NAMALWA (cell line): ENCODE data around the gene VANGL1.

ENCODE experiments used
- DNase-seq: peaks from one replicate; pipeline ENCODE4 v3.0.0-alpha.2; 2015; ENCODE audit warnings: low spot score

The VANGL1 gene

GRCh38 chr1:115644109-115644508, 2.3 kb downstream of the VANGL1 start:
- DNase-seq = no peak

DNA sequence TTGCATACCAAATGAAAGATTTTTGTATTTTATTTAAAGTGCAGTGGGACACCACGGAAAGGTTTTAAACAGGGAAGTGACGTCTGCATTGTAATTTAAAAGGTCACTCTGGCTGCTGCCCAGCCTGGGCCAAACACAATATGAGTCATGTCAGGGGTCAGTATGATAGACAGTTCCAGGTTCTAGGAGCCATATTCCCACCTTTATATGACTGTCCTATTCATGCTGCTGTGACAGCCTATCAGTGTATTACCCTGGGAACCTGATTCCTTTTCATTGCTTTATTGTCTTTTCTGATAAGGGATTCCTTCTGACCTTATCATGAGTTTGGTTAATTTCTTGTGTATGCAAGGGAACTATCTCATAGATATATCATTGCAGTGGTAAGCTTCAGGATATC, 5.3 kb downstream of the VANGL1 start:
- no peak for DNase-seq

DNA sequence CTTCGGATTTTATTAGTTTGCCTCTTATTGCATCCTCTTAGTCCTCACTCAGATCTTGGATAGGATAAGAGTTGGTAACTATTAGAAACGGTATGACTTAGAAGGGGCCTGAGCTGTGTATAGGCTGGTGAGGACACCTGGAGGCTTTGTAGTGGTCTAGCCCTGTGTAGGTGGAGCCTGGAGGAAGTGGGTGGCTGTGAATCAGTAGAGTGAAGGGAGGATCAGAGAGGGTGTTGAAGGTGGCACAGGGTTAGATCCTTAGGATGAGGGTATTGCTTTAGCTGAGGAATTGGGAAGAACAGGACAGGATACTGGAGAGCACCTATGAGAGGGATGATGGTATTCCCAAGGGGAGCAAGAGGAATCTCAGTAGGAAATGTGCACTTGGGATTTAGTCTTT, 5.7 kb downstream of the VANGL1 start:
- no peak for DNase-seq

- no peak for DNase-seq
These were observed 6.3 kb downstream of the VANGL1 start for GRCh38 chr1:115647919-115648650.

GRCh38 chr1:115648717-115649691, 7.2 kb downstream of the VANGL1 start:
- DNase-seq = no peak

- DNase-seq = no peak
These were observed 8.2 kb downstream of the VANGL1 start for GRCh38 chr1:115649964-115650363.

DNA sequence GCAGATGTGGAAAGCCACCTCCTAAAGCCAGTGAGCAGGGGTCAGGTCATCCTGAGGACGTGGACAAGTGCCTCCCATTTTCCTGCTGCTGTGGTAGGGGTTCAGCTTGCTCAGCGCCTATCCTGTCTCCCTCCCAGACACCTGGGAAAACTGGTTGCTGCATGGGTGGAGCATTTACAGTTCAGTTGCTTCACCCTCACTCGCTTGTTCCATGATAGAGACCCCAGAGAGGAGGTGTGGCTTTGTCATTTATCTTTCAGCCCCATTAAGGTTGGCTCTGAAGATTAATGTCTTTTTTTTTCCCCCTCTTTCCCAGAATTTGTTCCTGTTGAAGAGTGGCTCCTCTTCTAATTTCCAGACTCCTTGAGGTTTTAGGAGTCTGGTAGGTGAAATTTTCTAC, 9.2 kb downstream of the VANGL1 start:
- no peak for DNase-seq

- no peak for DNase-seq
These were observed 9.6 kb downstream of the VANGL1 start for GRCh38 chr1:115651391-115651790.

DNA sequence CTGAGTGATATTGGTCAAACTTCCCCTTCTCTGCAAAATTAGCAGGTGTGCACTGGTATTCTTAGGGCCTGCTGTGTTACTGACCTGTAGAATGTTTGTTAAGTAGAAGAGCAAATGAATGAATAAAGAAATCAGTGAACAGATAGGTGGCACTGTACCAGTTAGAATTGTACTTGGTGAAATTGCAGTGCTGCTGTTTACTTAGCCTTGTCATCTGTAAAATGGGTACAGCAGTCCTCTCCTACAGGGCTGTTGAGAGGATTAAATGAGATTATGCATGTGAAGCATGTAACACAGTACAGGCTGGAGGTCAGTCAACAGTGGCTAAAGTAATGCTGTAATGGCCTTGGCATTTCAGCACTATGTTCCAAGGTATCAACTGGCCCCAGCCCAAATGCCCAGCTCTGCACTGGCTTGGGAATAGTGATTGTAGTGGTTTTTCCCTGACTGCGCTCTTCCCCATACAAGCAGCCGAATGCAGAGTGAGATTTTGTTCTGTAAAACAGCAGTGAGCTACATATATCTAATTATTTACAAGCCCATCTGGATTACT, 10.5 kb downstream of the VANGL1 start:
- no peak for DNase-seq

DNA sequence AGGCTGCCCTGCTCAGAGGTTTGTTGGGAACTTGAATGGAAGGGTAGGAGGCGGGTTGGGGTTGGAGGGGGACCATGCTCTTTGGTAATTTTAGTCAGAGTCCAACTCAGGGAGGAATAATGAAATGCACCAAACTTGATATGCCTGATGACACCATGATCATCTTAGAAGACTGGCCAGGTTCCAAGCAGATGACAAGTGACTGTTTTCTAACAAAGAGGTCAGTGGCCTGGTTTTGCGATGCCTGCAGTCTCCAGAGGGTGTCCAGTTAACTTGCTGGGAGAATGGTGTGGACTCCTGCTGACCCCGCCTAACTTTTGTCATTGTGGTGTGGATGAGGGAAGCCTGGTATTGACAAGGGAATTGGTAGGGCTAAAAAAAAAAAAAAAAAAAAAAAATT, 12.4 kb downstream of the VANGL1 start:
- no peak for DNase-seq

DNA sequence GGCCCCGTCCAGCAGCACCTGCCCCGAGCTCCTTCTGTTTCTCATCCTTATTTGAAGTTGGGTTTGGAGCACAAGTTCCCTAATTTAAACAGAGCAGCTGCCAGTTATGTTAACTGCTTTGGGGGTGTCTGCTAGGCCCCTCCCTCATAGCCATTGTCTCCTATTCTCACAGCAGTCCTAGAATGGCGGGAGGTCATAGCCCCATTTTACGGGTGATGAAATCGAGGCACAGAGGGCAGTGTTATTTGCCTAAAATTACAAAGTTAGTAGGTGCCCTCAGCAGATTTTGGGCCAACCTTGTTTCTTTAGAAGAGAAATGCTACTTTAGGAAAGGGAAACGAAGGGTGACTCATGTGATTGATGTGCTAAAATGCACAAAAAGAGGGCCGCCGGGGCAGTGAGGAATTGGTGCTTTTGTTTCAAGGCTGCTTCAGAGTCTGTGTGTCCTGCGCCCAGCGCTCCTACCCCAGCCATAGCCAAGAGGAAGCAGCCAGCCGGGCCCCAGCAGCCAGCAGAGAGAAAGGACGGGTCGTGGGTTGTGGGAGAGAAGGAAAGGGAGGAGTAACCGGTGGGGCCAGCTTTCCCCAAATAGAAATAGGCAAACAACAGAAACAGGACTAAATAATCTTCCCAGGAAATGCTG, 13.0 kb downstream of the VANGL1 start:
- DNase-seq = no peak

GRCh38 chr1:115655306-115655663, 13.5 kb downstream of the VANGL1 start:
- no peak for DNase-seq

GRCh38 chr1:115655916-115656315, 14.1 kb downstream of the VANGL1 start:
- no peak for DNase-seq

GRCh38 chr1:115656461-115657077, 14.8 kb downstream of the VANGL1 start:
- no peak for DNase-seq

DNA sequence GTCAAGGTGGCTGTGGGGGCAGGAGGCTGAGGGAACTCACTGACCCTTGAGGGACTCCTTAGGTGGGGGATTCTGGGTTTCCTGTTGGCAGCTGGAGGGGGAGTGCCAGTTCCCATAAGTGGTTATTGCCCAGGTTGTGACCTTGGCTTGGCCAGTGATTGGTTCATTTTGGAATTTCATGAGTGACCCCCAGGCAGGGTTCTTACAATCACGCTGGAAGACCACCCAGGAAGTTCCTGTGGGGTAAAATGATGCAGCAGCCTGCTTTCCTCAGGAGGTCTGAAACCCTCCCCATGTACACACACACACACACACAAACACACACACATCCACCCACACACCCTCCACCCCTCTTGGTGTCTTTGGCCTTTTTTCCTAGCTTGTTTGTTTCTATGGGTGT, 16.9 kb downstream of the VANGL1 start:
- DNase-seq = no peak

GRCh38 chr1:115660151-115660550, 18.4 kb downstream of the VANGL1 start:
- no peak for DNase-seq

- no peak for DNase-seq
These were observed 19.4 kb downstream of the VANGL1 start for GRCh38 chr1:115661157-115661556.

DNA sequence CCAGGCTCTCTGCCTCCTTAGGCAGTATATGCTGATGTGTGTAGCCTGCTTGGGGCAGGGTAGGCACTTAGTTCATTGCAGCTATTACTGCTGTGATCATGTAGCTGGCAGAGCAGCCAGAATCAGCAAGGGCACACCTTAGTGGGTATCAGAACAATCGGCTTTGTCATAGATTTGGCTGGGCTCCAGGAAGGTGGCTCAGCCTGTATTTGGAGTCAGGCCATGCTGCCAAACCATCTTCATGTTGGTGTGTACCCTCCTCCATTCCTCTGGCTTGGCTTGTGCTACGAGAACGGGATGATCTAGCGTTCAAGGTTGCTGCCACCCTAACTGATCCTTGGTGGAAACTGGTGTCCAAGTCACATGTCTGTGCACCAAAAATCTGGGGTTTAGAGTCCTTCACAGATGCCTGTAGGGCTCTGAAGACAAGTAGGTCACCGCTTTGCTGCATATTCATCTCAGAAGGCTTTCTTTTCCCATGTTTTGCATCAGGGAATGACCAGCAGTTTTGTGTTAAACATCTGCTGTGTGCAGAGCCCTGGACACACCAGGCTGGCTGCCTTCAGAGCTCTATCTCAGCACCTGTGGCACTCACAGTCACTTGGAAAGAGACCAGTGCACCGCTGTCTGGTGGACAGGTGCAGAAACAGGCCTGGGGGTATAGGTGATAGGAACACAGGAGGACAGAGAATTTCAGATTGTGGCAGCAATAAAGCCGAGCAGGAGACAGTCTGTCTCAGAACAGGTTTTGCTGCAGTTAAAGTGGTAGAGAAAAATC, 23.7 kb downstream of the VANGL1 start:
- no peak for DNase-seq

DNA sequence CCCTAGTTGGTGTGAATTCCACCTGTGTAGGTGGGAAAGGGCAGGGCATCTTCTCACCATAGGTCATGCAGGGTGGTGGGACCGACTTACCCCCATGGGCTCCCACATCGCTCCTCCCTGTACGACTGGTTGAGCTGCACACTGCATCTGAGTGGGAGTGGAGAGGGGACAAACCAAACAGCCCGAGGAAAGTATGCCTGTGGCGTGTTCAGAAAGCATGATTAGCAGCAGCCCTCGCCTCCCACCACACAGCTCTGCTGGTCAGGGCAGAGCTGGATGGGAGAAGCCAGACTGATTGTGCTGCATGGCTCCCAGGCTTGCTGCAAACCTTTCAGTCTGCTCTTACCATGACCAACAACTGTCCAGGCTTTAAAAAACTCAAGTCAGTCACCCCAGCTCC, 24.4 kb downstream of the VANGL1 start:
- no peak for DNase-seq

DNA sequence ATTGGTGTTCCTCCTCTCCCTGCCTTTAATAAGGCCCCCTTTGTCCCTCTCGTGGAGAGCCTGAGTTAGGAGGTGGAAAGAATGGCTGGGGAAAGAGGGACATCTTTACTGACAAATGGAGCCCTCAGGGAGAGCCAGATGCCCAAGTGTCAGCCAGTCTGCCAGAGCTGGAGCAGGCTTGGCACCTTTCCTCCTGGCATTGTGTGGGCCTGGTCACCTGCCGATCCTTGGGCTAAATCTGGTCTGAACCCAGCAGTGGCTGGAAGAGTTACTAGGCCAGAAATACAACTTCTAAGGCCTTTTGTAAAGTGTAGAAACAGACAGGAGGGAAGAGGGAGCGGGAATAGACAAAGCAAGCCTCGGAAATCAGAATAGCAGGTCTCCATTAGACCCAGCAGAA, 24.9 kb downstream of the VANGL1 start:
- no peak for DNase-seq

- DNase-seq = no peak
These were observed 26.8 kb downstream of the VANGL1 start for GRCh38 chr1:115668579-115668978.
